ENCODE measurements around the gene OSTM1. TPM values are rescaled to one million over a fixed set of nuclear protein-coding genes. Genes with fewer than 3 reads are reported as not detected.

The OSTM1 gene
- total and polyA plus RNA-seq, 9 of the 15 experiments (the other 6 are each of a cell fraction or from before 2014, with no cell fraction given) = 5.6 to 29.5 (median 16.3) TPM

DNA sequence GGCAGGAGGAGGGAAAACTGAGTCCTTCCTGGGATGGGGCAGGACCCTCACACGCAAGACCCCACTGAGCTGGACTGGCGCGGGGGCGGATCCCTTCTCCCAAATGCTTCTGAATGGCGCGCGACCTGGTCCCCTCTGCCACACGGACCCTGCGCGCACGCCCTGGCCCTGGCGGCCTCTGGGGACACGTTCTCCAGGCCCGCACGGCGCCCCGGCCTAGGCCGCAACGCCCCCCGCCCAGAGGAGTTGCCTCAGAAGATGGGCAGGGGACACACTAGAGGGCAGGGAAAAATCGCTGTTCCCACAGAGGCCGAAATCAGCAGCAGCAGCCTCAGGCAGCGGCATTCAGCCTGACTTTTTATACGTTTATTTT lies 45.2 kb upstream of the OSTM1 start (continued):
- TF ChIP-seq CHCHD3 (CRISPR knock-in tag; IDR thresholded peaks at IDR 0.05) = no peak
- TF ChIP-seq PTRF (tag; IDR thresholded peaks at IDR 0.05) = no peak
- no peak for TF ChIP-seq TCFL5 (CRISPR knock-in tag; conservative IDR thresholded peaks at IDR 0.05)
- no peak for TF ChIP-seq GATAD2A (IDR thresholded peaks at IDR 0.05)
- no peak for TF ChIP-seq SP1 (CRISPR knock-in tag; IDR thresholded peaks at IDR 0.05)
- no peak for TF ChIP-seq HMGN3 (IDR thresholded peaks at IDR 0.05; ENCODE audit: borderline replicate concordance, extremely low read depth, insufficient read length, low read depth, low read length)
- TF ChIP-seq ZC3H8 (IDR thresholded peaks at IDR 0.05) = no peak
- no peak for TF ChIP-seq KLF6 (CRISPR knock-in tag; IDR thresholded peaks at IDR 0.05; ENCODE audit: borderline replicate concordance)

DNA sequence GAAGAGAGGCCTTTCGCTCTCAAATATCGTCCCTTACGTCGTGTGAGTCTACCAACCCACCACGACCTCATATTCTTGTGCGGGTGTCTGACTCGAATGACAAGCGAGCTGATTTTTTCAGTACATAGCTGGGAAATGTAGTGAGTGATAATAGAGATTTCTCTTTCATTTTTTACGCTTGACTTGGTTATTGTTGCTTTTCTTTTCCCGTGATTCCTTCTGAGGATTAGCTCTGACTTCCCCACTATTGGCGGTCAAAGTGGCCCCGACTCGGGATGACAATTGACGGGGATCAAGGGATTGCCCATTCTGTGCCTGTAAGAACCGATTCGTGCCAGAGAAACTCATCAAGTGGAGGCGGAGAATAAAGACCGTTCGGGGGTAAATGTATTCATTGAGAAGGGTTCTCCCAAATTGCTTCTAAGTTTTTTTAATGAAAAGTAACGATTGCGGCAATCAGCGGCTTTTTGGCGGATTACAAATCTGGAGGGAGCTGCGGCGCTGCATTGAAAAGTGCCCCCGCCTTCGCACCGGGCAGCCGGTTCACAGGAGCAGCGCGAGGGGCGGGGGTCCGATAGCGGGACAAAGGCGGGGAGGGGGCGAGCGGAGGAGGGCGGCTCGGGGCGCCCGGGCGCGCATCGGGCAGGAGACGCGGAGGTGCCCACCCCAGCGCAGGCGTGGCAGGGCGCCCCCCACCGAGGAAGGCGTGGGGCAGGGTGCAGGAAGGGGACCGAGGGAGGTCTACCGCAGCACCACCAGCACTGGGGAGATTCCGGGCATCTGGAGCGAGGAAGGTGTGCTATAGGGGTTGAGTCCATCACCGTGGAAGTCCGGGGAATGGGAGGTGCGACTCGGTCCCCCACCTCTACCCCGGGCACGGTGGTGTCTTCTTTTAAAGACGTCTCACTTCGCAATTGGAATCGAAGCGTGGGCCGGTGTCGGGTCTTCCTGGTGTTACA lies 44.5 kb upstream of the OSTM1 start:
- no peak overlapping the region for H3K4me3 ChIP-seq
- H3K27ac ChIP-seq (ENCODE audit: extremely low read depth, low read depth, low read length) = no peak overlapping the region
- ChIA-PET POLR2A (no interaction called here), CTCF (ENCODE audit: low intra/inter-chr PET ratio) (no interaction called here)
- in situ Hi-C loops (cut with MboI) = no loop called here
- no peaks in the 10 kb centered on the region for H3K79me2 ChIP-seq (ENCODE audit: control insufficient read depth, insufficient read depth, low read length)
- H3K9me3 ChIP-seq (replicated peaks; ENCODE audit: control insufficient read depth, insufficient read depth, low read depth, low read length) = no peaks in the 10 kb centered on the region
- H3K9ac ChIP-seq (ENCODE audit: insufficient read depth in 1 of 2, low read depth in 2 of 2, low read length in 2 of 2) = no peak overlapping the region
- DNase-seq (ENCODE audit: extremely low read depth in 1 of 4, low spot score in 3 of 4) (no peak), ATAC-seq (no peak), FAIRE-seq (no peak)
- H4K20me1 ChIP-seq (replicated peaks; ENCODE audit: control insufficient read depth, insufficient read depth, low read length) = no peaks in the 10 kb centered on the region
- WGBS (ENCODE audit: insufficient coverage, low coverage, missing lambda C conversion rate) = 62% methylated on average over 41 of the region's 67 CpGs
- BruUV-seq (replicated peaks) = no TSS peak
- H3K36me3 ChIP-seq (ENCODE audit: control insufficient read depth, insufficient read depth, low read length) = no peaks in the 10 kb centered on the region
- intact Hi-C loops (cut with micrococcal nuclease) = loop anchor here (10.0 kb wide), 2 partner anchors 136 to 716 kb away; no protein-coding TSS in a partner anchor
- no peaks in the 10 kb centered on the region for H3K9me1 ChIP-seq (ENCODE audit: control insufficient read depth, insufficient read depth, low read length)
- peaks cover 24 to 65% of the 10 kb centered on the region in 2 experiments; a peak in 4 of 5 replicates for H3K27me3 ChIP-seq (ENCODE audit: control insufficient read depth in 2 of 2, insufficient read depth in 2 of 2, low read length in 2 of 2)
- H3K4me1 ChIP-seq (replicated peaks in 1 of 2; ENCODE audit: control insufficient read depth in 2 of 2, insufficient read depth in 2 of 2, low read length in 2 of 2) = peaks cover 0 to 28% of the 10 kb centered on the region in 2 experiments; a peak in 3 of 5 replicates
- no peak overlapping the region for H2AFZ ChIP-seq (ENCODE audit: low read depth, low read length)
- H3K4me2 ChIP-seq (ENCODE audit: insufficient read depth, low read length) = no peak overlapping the region
- TF ChIP-seq DIDO1 (tag; IDR thresholded peaks at IDR 0.05; ENCODE audit: low read depth) (no peak), RBM34 (IDR thresholded peaks at IDR 0.05; ENCODE audit: borderline replicate concordance, insufficient read depth, low read length) (no peak), SMARCA4 (IDR thresholded peaks at IDR 0.05) (no peak), U2AF2 (optimal IDR thresholded peaks at IDR 0.05; ENCODE audit: low read depth, low read length) (no peak), CREB1 (IDR thresholded peaks at IDR 0.05) (no peak), CREB1 (CRISPR knock-in tag; IDR thresholded peaks at IDR 0.05) (no peak)
- TF ChIP-seq, protein P1, sequence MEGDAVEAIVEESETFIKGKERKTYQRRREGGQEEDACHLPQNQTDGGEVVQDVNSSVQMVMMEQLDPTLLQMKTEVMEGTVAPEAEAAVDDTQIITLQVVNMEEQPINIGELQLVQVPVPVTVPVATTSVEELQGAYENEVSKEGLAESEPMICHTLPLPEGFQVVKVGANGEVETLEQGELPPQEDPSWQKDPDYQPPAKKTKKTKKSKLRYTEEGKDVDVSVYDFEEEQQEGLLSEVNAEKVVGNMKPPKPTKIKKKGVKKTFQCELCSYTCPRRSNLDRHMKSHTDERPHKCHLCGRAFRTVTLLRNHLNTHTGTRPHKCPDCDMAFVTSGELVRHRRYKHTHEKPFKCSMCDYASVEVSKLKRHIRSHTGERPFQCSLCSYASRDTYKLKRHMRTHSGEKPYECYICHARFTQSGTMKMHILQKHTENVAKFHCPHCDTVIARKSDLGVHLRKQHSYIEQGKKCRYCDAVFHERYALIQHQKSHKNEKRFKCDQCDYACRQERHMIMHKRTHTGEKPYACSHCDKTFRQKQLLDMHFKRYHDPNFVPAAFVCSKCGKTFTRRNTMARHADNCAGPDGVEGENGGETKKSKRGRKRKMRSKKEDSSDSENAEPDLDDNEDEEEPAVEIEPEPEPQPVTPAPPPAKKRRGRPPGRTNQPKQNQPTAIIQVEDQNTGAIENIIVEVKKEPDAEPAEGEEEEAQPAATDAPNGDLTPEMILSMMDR (IDR thresholded peaks at IDR 0.05 in 2 of 3, conservative IDR thresholded peaks at IDR 0.05 in 1 of 3; ENCODE audit: insufficient read depth in 2 of 3, low read depth in 1 of 3, low read length in 3 of 3) = no peak
- TF ChIP-seq, protein P2, sequence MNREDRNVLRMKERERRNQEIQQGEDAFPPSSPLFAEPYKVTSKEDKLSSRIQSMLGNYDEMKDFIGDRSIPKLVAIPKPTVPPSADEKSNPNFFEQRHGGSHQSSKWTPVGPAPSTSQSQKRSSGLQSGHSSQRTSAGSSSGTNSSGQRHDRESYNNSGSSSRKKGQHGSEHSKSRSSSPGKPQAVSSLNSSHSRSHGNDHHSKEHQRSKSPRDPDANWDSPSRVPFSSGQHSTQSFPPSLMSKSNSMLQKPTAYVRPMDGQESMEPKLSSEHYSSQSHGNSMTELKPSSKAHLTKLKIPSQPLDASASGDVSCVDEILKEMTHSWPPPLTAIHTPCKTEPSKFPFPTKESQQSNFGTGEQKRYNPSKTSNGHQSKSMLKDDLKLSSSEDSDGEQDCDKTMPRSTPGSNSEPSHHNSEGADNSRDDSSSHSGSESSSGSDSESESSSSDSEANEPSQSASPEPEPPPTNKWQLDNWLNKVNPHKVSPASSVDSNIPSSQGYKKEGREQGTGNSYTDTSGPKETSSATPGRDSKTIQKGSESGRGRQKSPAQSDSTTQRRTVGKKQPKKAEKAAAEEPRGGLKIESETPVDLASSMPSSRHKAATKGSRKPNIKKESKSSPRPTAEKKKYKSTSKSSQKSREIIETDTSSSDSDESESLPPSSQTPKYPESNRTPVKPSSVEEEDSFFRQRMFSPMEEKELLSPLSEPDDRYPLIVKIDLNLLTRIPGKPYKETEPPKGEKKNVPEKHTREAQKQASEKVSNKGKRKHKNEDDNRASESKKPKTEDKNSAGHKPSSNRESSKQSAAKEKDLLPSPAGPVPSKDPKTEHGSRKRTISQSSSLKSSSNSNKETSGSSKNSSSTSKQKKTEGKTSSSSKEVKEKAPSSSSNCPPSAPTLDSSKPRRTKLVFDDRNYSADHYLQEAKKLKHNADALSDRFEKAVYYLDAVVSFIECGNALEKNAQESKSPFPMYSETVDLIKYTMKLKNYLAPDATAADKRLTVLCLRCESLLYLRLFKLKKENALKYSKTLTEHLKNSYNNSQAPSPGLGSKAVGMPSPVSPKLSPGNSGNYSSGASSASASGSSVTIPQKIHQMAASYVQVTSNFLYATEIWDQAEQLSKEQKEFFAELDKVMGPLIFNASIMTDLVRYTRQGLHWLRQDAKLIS (CRISPR knock-in tag; IDR thresholded peaks at IDR 0.05) = no peak

Data from K562 (cell line).